Measurements from ENCODE around the gene NAT8L.

The NAT8L gene

DNA sequence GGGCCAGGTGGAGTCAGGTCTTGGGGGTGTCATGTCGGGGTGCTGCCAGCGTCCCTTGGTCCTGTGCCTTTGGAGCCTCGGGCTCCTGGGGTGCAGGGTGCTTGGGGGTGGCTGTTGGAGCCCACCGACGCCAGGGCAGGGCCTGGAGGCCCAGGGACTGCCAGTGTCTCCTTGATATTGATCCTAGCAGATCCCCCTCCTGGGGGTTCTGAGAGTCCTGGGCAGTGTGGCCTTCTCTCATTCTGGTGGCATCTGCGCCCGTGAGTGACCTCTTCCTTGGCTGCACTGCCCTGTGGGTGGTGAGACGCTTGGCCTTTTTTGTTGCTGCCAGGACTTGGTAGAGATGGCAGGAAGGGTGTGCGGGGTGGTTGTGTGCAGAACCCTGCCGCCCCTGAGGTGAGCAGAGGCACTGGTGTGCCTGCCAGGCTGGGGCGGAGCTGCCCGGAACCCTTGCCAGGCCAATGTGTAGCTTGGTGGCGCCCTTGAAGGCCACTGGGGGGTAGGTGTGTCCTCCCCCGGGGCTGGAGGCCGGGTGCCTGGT, 7.0 kb downstream of the NAT8L start:
- Mint-ChIP-seq H3K9me3 (ENCODE audit: low read depth) (no peaks in the 10 kb centered on the region), H3K4me1 (ENCODE audit: low read depth) (no peaks in the 10 kb centered on the region), H3K27ac (no peak overlapping the region), H3K4me3 (no peak overlapping the region), H3K27me3 (no peaks in the 10 kb centered on the region), H3K36me3 (no peaks in the 10 kb centered on the region)

GRCh38 chr4:2066571-2067445, 7.7 kb downstream of the NAT8L start:
- H3K4me3 Mint-ChIP-seq = no peak overlapping the region
- no peaks in the 10 kb centered on the region for H3K9me3 Mint-ChIP-seq (ENCODE audit: low read depth)
- no peak overlapping the region for H3K27ac Mint-ChIP-seq
- no peaks in the 10 kb centered on the region for H3K27me3 Mint-ChIP-seq
- no peaks in the 10 kb centered on the region for H3K36me3 Mint-ChIP-seq
- no peaks in the 10 kb centered on the region for H3K4me1 Mint-ChIP-seq (ENCODE audit: low read depth)

GRCh38 chr4:2067446-2068197, 8.5 kb downstream of the NAT8L start:
- Mint-ChIP-seq H3K4me3 (no peak overlapping the region), H3K27ac (no peak overlapping the region), H3K27me3 (no peaks in the 10 kb centered on the region), H3K36me3 (no peaks in the 10 kb centered on the region), H3K9me3 (ENCODE audit: low read depth) (no peaks in the 10 kb centered on the region), H3K4me1 (ENCODE audit: low read depth) (no peaks in the 10 kb centered on the region)

GRCh38 chr4:2068198-2068470, 9.0 kb downstream of the NAT8L start:
- Mint-ChIP-seq H3K9me3 (ENCODE audit: low read depth) (no peaks in the 10 kb centered on the region), H3K36me3 (no peaks in the 10 kb centered on the region), H3K27ac (no peak overlapping the region), H3K27me3 (no peaks in the 10 kb centered on the region), H3K4me3 (no peak overlapping the region), H3K4me1 (ENCODE audit: low read depth) (no peaks in the 10 kb centered on the region)

DNA sequence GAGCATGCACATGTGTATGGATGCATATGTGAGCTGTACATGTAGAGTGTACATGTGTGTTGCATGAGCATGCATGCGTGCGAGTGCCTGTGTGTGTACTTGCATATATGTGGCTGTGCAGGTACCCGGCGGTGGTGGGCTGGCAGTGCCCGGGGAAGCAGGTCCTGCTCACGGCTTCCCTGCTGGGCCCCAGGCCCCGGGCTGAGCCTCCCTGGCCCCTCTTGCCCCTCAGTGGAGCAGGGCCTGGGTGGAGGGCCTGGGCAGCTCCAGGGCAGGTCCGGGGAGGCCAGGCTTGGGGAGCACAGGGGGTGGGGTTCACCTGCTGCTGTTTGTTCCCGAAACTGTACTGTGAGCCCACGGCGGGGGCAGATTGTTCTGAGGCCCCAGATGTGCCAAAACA, 9.4 kb downstream of the NAT8L start:
- Mint-ChIP-seq H3K9me3 (ENCODE audit: low read depth) (no peaks in the 10 kb centered on the region), H3K27me3 (no peaks in the 10 kb centered on the region), H3K4me1 (ENCODE audit: low read depth) (no peaks in the 10 kb centered on the region), H3K4me3 (no peak overlapping the region), H3K36me3 (no peaks in the 10 kb centered on the region), H3K27ac (no peak overlapping the region)

DNA sequence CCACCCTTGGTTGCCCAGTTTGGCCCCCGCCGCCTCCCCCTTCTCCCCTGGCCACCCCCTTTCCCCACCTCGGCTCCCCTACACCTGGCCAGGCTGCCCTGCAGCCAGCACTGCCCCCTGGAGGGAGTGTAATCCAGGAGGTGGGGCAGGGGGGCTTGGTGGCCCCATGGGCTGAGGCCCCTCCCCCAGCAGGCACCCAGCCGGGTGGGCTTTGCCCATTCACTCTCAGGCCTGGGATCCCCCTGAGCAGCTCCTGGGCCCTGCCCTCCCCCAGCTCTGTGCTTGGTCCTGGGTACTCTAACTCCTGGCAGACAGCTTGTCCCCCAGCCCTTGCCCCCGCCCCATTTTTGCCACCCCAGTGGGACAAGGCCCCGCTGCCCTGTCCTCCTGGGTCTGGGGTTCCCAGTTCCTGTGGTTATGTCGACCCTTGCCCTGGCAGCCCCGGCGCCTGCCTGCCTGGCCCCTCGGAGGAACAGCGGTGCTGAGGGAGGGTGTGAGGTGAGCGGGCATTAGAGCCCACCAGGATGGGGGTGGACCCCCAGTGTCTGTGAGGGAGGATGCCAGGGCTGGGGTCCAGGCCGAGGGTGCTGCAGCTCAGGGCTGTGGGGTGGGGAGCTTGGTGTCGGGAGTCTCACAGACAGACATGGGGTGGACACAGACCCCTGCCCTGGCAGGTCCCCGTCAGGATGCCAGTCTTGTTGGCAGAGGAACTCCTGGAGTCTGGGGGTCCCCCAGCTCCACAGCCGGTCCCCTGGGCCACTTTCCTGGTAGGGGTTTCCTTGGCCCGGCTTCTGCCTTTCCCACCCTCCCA, 10.2 kb downstream of the NAT8L start:
- no peak overlapping the region for H3K4me3 Mint-ChIP-seq
- H3K36me3 Mint-ChIP-seq = no peaks in the 10 kb centered on the region
- H3K4me1 Mint-ChIP-seq (ENCODE audit: low read depth) = no peaks in the 10 kb centered on the region
- no peaks in the 10 kb centered on the region for H3K27me3 Mint-ChIP-seq
- no peak overlapping the region for H3K27ac Mint-ChIP-seq
- no peaks in the 10 kb centered on the region for H3K9me3 Mint-ChIP-seq (ENCODE audit: low read depth)

GRCh38 chr4:2069986-2070385, 10.9 kb downstream of the NAT8L start:
- no peak overlapping the region for H3K27ac Mint-ChIP-seq
- no peaks in the 10 kb centered on the region for H3K9me3 Mint-ChIP-seq (ENCODE audit: low read depth)
- H3K4me3 Mint-ChIP-seq = no peak overlapping the region
- no peaks in the 10 kb centered on the region for H3K4me1 Mint-ChIP-seq (ENCODE audit: low read depth)
- H3K27me3 Mint-ChIP-seq = no peaks in the 10 kb centered on the region
- H3K36me3 Mint-ChIP-seq = no peaks in the 10 kb centered on the region

- Mint-ChIP-seq H3K36me3 (no peaks in the 10 kb centered on the region), H3K27me3 (no peaks in the 10 kb centered on the region), H3K27ac (no peak overlapping the region), H3K4me1 (ENCODE audit: low read depth) (no peaks in the 10 kb centered on the region), H3K9me3 (ENCODE audit: low read depth) (no peaks in the 10 kb centered on the region), H3K4me3 (no peak overlapping the region)
Observed at GRCh38 chr4:2070421-2071251, 11.5 kb downstream of the NAT8L start.

DNA sequence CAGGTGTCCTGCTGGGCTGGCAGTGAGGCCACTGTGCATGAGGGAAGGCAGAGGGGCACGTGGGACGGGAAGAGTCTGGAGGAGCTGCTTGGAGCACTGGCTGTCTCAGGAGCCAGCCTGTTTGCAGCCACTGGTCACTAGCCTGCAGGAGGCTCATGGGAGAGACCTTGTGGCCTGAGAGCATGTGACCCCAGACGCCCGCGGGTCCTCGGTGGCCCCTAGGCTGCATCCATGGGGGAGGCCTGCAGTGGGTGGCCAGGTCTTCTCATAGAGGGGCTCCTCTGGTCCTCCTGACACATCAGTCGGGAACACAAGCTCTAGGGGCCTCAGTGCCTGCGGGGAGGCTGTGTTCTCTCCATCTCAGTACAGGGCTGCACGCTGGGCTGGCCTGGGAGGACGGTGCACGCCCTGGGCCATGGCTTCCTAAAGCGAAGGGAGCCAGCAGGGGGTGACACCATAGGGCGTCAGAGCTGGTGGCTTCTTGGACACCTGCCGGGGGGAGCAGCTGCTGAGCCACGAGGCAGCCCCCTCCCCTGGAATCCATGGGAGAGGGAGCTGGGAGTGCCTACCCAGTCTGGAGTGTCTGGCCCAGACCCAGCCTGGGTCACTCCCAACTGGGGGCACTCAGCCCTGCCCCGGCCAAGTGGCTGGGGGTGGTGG, 12.3 kb downstream of the NAT8L start:
- Mint-ChIP-seq H3K9me3 (ENCODE audit: low read depth) (no peaks in the 10 kb centered on the region), H3K27me3 (no peaks in the 10 kb centered on the region), H3K4me3 (no peak overlapping the region), H3K27ac (no peak overlapping the region), H3K4me1 (ENCODE audit: low read depth) (no peaks in the 10 kb centered on the region), H3K36me3 (no peaks in the 10 kb centered on the region)

DNA sequence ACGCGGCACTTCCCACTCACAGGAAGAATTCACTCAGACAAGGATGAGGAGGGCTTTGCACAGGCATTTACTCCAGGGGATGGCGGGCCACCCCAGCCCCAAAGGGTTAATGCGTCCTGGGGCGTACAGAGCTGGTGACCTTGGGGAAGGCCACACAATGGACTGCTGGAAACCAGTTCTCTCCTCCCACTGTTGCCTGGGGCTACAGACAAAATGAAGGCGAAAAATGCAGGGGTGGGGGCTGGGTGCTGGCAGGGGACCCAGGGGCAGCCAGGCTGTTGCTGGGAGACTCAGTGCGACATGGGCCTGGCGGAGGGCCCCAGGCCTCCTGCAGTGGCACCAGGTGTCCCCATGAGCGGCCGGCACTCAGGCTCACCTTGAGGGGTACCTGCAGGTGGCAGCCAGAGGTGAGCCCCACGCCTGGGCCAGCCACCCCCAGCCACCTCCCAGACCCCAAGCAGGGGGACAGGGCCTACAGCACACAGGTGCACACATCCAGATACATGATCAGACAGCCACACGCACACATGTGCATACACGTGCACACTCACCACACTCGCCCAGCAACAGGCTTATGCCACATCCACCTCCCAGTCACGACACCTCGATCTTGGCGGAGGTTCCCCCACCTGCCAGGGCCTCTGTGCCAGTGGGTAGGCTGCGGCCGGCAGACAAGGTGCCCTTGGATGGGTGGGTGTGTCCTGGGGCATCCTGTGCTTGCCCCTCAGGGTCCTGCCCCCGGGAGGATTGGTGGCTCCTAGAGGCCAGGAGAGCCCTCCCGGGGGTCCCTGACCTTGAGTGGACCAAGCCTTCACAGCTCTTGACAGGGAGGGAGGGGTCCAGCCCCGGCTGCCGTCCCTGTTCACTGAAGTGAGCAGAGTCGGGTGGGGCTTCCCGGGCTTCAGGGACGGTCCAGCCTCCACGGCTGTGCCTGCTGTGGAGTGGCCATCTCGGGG, 13.1 kb downstream of the NAT8L start:
- Mint-ChIP-seq H3K27me3 (no peaks in the 10 kb centered on the region), H3K9me3 (ENCODE audit: low read depth) (no peaks in the 10 kb centered on the region), H3K27ac (no peak overlapping the region), H3K4me1 (ENCODE audit: low read depth) (no peaks in the 10 kb centered on the region), H3K36me3 (no peaks in the 10 kb centered on the region), H3K4me3 (no peak overlapping the region)

- H3K27ac Mint-ChIP-seq = no peak overlapping the region
- no peaks in the 10 kb centered on the region for H3K27me3 Mint-ChIP-seq
- no peak overlapping the region for H3K4me3 Mint-ChIP-seq
- H3K4me1 Mint-ChIP-seq (ENCODE audit: low read depth) = no peaks in the 10 kb centered on the region
- H3K36me3 Mint-ChIP-seq = no peaks in the 10 kb centered on the region
- no peaks in the 10 kb centered on the region for H3K9me3 Mint-ChIP-seq (ENCODE audit: low read depth)
Observed at GRCh38 chr4:2072971-2073807, 14.1 kb downstream of the NAT8L start.

DNA sequence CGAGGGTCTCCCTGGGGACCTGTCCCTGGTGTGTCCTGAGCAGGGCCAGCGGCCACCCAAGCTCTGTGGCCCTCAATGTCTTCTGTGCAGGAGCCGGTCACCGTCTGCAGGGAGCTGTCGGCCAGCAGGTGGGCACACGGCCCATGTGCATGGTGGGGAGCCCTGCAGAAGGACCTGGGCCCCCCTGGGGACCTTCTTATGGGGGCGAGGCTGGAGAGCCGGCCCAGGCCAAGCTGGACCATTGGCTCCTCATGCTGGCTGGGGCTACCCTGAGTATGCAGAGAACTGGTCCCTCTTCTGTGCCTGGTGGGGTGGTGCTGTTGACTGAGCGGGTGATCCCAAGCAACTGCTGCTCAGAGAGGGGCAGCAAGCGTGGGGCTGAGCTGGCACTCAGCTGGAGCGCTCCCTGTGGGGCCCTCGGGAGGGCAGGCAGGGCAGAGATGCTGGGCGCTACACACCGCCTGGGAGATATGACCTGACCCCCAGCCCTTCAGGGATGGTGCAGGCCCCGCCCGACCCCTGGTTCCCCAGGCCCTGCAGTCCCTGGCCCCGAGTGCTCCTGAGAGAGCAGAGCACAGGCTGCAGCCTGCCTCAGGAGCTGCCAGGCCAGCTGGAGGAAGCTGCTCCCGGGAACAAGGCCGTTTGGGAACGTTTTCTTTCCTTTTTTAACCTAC, 14.8 kb downstream of the NAT8L start:
- Mint-ChIP-seq H3K27ac (no peak overlapping the region), H3K27me3 (no peaks in the 10 kb centered on the region), H3K4me3 (no peak overlapping the region), H3K4me1 (ENCODE audit: low read depth) (no peaks in the 10 kb centered on the region), H3K9me3 (ENCODE audit: low read depth) (no peaks in the 10 kb centered on the region), H3K36me3 (no peaks in the 10 kb centered on the region)

Measured in activated naive CD8-positive, alpha-beta T cell (primary cell).